GM12873 (cell line): ENCODE data around the gene GDF9.

ENCODE experiments used
- TF ChIP-seq, protein P1 (sequence below): IDR thresholded peaks from 2 replicates; pipeline ENCODE4 v1.5.1; 2012; ENCODE audit warnings: low read depth, mild to moderate bottlenecking, moderate library complexity, low read length, control low read depth; ENCODE audit not compliant: insufficient read depth; ENCODE audit errors: missing control alignments

Gene GDF9

DNA sequence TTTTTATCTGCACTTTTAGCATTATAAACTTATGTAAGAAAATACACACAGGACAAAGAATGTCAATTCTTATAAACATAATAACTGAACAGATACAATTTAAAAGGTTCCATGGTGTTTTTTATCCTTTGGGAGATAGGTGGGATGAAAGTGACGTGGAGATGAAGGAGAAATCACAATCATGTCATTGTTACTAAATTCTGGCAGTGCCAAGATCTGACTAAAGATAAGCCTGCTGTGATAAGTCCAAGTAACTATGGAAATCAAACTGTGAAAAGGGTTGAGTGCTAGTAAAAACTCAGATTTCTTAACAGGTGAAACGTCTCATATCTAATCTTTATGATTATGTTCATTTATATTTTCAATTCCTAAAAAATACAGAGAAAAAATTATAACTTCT is 18.3 kb upstream of the GDF9 start:
- TF ChIP-seq, protein P1, sequence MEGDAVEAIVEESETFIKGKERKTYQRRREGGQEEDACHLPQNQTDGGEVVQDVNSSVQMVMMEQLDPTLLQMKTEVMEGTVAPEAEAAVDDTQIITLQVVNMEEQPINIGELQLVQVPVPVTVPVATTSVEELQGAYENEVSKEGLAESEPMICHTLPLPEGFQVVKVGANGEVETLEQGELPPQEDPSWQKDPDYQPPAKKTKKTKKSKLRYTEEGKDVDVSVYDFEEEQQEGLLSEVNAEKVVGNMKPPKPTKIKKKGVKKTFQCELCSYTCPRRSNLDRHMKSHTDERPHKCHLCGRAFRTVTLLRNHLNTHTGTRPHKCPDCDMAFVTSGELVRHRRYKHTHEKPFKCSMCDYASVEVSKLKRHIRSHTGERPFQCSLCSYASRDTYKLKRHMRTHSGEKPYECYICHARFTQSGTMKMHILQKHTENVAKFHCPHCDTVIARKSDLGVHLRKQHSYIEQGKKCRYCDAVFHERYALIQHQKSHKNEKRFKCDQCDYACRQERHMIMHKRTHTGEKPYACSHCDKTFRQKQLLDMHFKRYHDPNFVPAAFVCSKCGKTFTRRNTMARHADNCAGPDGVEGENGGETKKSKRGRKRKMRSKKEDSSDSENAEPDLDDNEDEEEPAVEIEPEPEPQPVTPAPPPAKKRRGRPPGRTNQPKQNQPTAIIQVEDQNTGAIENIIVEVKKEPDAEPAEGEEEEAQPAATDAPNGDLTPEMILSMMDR = no peak

DNA sequence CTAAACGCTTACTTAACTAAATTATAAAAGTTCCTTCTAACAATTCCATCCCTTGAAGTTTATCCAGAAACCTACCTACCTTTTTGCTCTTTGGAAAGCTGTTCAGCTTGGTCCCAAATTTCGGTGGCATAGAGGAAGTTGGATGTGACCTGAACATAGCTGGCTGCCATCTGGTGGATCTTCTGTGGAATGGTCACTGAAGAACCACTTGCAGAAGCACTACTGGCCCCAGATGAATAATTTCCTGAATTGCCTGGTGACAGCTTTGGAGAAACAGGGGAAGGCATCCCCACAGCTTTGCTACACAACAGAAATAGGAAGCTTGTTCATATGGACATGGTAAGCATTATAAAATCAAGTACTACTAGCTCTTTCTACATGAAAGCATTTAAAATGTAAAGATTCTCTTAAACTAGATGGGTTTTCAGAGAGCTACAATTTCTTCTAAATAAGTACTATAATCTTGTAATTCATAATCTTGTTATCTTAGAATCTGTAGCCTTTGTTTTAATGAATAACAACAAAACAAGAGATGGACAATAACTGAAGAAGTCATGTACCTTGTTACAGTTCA is 17.1 kb upstream of the GDF9 start:
- TF ChIP-seq, protein P1 = peak; percentile 72

DNA sequence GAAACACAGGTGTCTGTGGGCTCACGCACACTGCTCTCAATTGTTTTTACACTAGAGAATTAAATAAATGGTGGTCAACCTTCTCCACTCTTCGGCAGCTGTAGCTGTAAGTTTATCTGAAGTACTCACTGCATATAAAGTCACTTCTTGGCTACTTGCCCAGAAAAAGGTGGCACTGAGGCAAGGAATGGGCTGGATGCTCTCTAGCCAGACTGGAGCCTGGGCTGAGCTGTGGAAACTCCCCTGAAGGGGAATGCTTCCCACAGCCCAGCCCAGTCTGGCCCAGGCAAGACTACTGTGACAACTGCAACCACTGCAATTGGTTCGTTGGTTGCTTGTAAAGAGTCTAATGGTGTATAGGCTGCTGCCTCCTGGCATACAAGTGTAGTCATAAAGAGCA is 11.7 kb upstream of the GDF9 start:
- TF ChIP-seq, protein P1 = no peak

GRCh38 chr5:132877466-132877865 is 11.2 kb upstream of the GDF9 start:
- TF ChIP-seq, protein P1 = no peak

DNA sequence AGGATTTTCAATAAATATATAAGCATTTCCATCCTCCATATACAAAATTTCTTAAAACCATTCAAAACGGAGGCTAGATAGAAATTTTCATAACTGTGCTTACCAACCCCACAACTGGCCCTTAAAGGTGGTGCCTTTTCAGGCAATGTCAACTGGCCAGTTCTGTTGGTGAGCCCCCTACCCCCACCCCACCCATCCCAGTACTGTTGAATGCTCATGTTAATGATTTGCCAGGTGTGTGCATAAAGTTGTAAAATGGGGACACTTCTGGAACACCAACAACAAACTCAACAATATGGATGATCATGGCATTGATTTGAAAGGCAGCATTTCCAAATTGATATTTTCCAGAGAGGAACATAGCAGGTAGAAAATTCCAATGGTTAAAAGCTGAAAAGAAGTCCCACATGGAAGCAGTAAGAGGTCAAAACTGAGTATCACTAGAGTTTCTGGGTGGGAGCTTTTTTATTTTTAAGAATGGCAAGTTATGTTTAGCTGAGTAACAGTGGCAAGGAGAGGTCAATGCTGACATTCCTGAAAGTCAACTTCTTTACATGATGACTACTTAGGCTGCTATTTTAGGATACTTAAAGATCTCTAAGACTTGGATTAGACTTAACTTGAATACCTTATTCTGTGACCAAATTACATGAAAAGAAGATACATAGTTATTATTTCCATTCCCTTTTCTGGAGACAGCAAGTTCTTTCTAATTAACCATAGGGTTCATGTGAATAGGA is 9.9 kb upstream of the GDF9 start:
- TF ChIP-seq, protein P1 = no peak

DNA sequence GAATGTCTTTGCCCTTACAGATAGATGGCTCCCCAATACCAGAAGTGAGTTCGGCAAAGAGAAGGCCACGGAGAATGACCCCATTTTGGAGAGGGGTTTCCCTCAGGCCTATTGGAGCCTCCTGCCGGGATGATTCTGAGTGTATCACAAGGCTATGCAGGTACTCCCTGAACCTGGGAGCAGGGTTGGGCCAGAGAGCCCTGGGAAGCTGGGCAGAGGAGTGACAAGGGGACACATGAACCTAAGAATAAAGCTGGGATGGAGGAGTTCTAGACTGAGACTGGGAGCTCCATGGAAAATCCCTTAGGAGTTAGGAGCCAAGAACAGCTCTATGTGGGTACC is 7.6 kb upstream of the GDF9 start:
- TF ChIP-seq, protein P1 = no peak

GRCh38 chr5:132873119-132873929 is 7.1 kb upstream of the GDF9 start, which contains the start of gene LEAP2:
Gene LEAP2 (plus strand): TSS chr5:132873668. CDS start chr5:132873695, 27 bp downstream.
- TF ChIP-seq, protein P1 = no peak
